Measurements from ENCODE around the gene CPEB3.
A peak's percentile ranks its signal among the peaks of the same experiment; 100 is the strongest.

The CPEB3 gene

GRCh38 chr10:92091965-92092364, 198.9 kb downstream of the CPEB3 start:
- no peak overlapping the region for H3K27ac ChIP-seq
- TF ChIP-seq, protein P1, sequence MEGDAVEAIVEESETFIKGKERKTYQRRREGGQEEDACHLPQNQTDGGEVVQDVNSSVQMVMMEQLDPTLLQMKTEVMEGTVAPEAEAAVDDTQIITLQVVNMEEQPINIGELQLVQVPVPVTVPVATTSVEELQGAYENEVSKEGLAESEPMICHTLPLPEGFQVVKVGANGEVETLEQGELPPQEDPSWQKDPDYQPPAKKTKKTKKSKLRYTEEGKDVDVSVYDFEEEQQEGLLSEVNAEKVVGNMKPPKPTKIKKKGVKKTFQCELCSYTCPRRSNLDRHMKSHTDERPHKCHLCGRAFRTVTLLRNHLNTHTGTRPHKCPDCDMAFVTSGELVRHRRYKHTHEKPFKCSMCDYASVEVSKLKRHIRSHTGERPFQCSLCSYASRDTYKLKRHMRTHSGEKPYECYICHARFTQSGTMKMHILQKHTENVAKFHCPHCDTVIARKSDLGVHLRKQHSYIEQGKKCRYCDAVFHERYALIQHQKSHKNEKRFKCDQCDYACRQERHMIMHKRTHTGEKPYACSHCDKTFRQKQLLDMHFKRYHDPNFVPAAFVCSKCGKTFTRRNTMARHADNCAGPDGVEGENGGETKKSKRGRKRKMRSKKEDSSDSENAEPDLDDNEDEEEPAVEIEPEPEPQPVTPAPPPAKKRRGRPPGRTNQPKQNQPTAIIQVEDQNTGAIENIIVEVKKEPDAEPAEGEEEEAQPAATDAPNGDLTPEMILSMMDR (conservative IDR thresholded peaks at IDR 0.05): no peak
- TF ChIP-seq ZFX (IDR thresholded peaks at IDR 0.05): no peak

- no peak for TF ChIP-seq ZFX (IDR thresholded peaks at IDR 0.05)
- TF ChIP-seq, protein P1 (conservative IDR thresholded peaks at IDR 0.05): peak; percentile 95
Observed at GRCh38 chr10:92087750-92088395, 203.0 kb downstream of the CPEB3 start.

GRCh38 chr10:92082583-92083280, 208.1 kb downstream of the CPEB3 start:
- TF ChIP-seq ZFX (IDR thresholded peaks at IDR 0.05): no peak
- TF ChIP-seq, protein P1 (conservative IDR thresholded peaks at IDR 0.05): no peak
- no peak overlapping the region for H3K27ac ChIP-seq

More at GRCh38 chr10:92087750-92088395, 203.0 kb downstream of the CPEB3 start:
- peak overlapping the region; percentile 43; the same call in 1 of the 2 replicates for H3K27ac ChIP-seq

- no peak overlapping the region for H3K27ac ChIP-seq
Observed at GRCh38 chr10:92081641-92082040, 209.2 kb downstream of the CPEB3 start.

DNA sequence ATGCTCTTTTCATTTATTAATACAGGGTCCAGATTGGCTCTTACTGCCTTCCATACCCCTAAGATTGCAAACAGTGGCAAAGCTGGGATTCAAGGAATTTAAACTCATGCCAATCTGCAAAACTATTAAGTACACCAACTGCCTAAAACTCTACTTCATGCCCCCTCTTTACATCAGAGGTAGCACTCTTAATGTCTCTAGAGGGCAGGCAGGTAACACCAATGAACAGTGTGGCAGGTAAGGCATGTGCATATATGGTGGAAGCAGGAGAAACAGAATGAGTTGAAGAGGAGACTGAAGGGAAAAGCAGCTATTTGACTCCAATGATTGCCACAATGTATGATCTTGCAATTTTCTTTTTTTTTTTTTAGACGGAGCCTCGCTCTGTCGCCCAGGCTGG, 210.6 kb downstream of the CPEB3 start:
- TF ChIP-seq ZFX (IDR thresholded peaks at IDR 0.05): no peak
- TF ChIP-seq, protein P1 (conservative IDR thresholded peaks at IDR 0.05): peak; percentile 12; the same call in 1 of the 2 replicates
- no peak overlapping the region for H3K27ac ChIP-seq

More at GRCh38 chr10:92081641-92082040, 209.2 kb downstream of the CPEB3 start:
- TF ChIP-seq, protein P1 (conservative IDR thresholded peaks at IDR 0.05): no peak

DNA sequence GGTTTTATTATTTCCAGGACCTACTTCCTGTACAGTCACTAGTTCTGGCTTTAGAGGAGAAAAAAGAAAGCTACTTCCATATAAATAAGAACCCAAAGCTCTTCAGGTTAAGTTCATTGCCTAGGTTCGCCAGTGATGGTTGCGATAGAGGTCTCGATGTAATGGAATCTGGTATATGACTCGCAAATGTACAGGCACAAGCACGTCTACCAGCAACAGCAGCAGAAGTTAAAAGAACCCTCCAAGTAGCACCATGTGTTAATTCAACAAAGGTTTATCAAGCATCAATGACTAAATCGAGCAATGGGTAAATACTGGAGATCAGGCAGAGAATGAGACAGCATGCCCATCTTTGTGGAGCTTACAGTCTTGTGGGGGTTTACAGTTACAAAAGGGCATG, 211.9 kb downstream of the CPEB3 start:
- TF ChIP-seq, protein P1 (conservative IDR thresholded peaks at IDR 0.05): no peak
- TF ChIP-seq ZFX (IDR thresholded peaks at IDR 0.05): no peak
- H3K27ac ChIP-seq: no peak overlapping the region

GRCh38 chr10:92076722-92077121, 214.2 kb downstream of the CPEB3 start:
- no peak for TF ChIP-seq ZFX (IDR thresholded peaks at IDR 0.05)
- TF ChIP-seq, protein P1 (conservative IDR thresholded peaks at IDR 0.05): no peak
- no peak overlapping the region for H3K27ac ChIP-seq
